ENCODE results near the gene THOP1. TPM values are rescaled to one million over a fixed set of nuclear protein-coding genes. Genes with fewer than 3 reads are reported as not detected.

Gene THOP1
- total RNA-seq, 1 experiment from 2014 or later, result 143 TPM

DNA sequence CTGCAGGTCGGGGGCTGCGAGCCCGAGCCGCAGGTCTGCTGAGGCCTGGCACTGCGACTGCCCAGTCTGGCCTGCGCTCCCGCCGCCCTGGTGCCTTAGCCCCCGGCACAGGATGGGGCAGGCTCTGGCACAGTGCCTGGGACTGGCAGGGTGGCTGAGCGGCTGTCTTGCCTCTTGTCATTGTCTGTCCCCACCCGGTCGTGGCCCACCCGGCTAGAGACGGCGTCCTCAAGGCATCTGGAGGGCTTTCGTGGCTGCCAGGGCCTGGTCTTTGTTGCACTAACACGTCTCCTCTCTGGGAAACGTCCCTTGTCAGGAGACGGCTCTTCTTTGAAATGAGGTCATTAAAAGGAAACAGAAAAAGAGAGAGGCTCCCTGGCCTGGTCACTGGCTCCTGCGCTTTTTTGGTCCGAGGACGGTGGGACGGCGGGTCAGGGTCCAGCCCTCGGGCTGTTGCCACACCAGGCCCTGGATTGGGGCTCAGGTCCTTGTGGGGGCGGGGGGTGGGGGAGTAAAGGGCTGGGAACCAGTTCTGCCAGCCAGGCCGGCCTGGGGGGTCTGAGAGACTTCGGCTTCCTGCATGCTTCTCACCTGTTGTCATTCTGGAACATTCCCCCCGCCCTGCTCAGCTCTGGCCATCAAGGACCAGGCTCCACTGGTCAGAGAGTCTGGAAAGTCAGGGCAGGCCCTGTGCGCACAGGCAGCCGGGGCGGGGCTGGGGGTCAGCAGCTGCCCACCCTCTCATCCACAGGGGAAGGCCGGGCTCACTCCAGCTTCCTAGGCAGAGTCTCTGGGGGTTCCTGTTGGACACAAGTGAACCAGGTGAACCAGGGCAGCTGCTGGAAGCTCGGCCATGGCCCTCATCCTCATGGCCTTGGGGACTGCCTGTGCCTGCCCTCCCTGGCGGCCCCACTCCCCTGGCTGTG is 28.2 kb downstream of the THOP1 start:
- no TSS peak for BruUV-seq (replicated peaks)
- TF ChIP-seq POLR2AphosphoS5 (IDR thresholded peaks at IDR 0.05; ENCODE audit: low read depth, low read length) (no peak), TCF7L2 (IDR thresholded peaks at IDR 0.05; ENCODE audit: low read depth, low read length) (no peak), CTCF (IDR thresholded peaks at IDR 0.05) (no peak), SIN3A (IDR thresholded peaks at IDR 0.05; ENCODE audit: borderline replicate concordance, insufficient read depth, low read depth, low read length) (no peak), REST (IDR thresholded peaks at IDR 0.05; ENCODE audit: insufficient read depth in 1 of 2, low read depth in 2 of 2, low read length in 1 of 2) (no peak)
- Histone ChIP-seq H3K36me3 (ENCODE audit: control insufficient read depth, insufficient read depth, low read length) (no peaks in the 10 kb centered on the region), H3K4me1 (ENCODE audit: control insufficient read depth, insufficient read depth, low read length) (no peaks in the 10 kb centered on the region), H3K4me3 (ENCODE audit: low read depth in 2 of 2, low read length in 2 of 2) (no peak overlapping the region), H3K27me3 (ENCODE audit: control insufficient read depth, insufficient read depth, low read length) (no peaks in the 10 kb centered on the region), H3K9me3 (ENCODE audit: control insufficient read depth, insufficient read depth, low read depth, low read length) (no peaks in the 10 kb centered on the region), H3K27ac (ENCODE audit: low read length) (no peak overlapping the region)
- intact Hi-C loops (cut with micrococcal nuclease; ENCODE audit: unreplicated experiment) (no loop called here), in situ Hi-C loops (cut with HindIII; ENCODE audit: low pct_unique_long_range_greater_than_20kb, low sequenced_read_pairs) (no loop called here)
- ChIA-PET POLR2A (no interaction called here), CTCF (no interaction called here)
- DNase-seq (ENCODE audit: low read depth, low spot score) (no peak), ATAC-seq (no peak)

- no peak for DNase-seq (ENCODE audit: low read depth, low spot score)
- POLR2A ChIA-PET, result no interaction called here
Observed at GRCh38 chr19:2814426-2814825, 29.1 kb downstream of the THOP1 start.

More at GRCh38 chr19:2814426-2814825, 29.1 kb downstream of the THOP1 start:
- BruUV-seq (replicated peaks), result no TSS peak
- H3K4me1 ChIP-seq (ENCODE audit: control insufficient read depth, insufficient read depth, low read length), result no peaks in the 10 kb centered on the region
- in situ Hi-C loops (cut with HindIII; ENCODE audit: low pct_unique_long_range_greater_than_20kb, low sequenced_read_pairs), result no loop called here
- CTCF ChIA-PET, result no interaction called here
- no peaks in the 10 kb centered on the region for H3K9me3 ChIP-seq (ENCODE audit: control insufficient read depth, insufficient read depth, low read depth, low read length)
- H3K27ac ChIP-seq (ENCODE audit: low read length), result no peak overlapping the region
- no peak for ATAC-seq
- intact Hi-C loops (cut with micrococcal nuclease; ENCODE audit: unreplicated experiment), result no loop called here
- no peak overlapping the region for H3K4me3 ChIP-seq (ENCODE audit: low read depth in 2 of 2, low read length in 2 of 2)
- H3K27me3 ChIP-seq (ENCODE audit: control insufficient read depth, insufficient read depth, low read length), result no peaks in the 10 kb centered on the region
- TF ChIP-seq SIN3A (IDR thresholded peaks at IDR 0.05; ENCODE audit: borderline replicate concordance, insufficient read depth, low read depth, low read length) (no peak), CTCF (IDR thresholded peaks at IDR 0.05) (no peak), POLR2AphosphoS5 (IDR thresholded peaks at IDR 0.05; ENCODE audit: low read depth, low read length) (no peak), TCF7L2 (IDR thresholded peaks at IDR 0.05; ENCODE audit: low read depth, low read length) (no peak), REST (IDR thresholded peaks at IDR 0.05; ENCODE audit: insufficient read depth in 1 of 2, low read depth in 2 of 2, low read length in 1 of 2) (no peak)
- H3K36me3 ChIP-seq (ENCODE audit: control insufficient read depth, insufficient read depth, low read length), result no peaks in the 10 kb centered on the region

Measured in Panc1 (cell line).